Femur (tissue), 1 donor: ENCODE measurements around the gene SH3GLB1.

Source experiments
- DNase-seq: peaks from one replicate; pipeline ENCODE4 v3.0.0-alpha.2; 2017

SH3GLB1 gene

GRCh38 chr1:86739648-86740509 lies 35.5 kb downstream of the SH3GLB1 start:
- no peak for DNase-seq

- DNase-seq = no peak
Measured at GRCh38 chr1:86741947-86742572, 37.7 kb downstream of the SH3GLB1 start.

GRCh38 chr1:86747304-86747703 lies 42.9 kb downstream of the SH3GLB1 start:
- DNase-seq = no peak

GRCh38 chr1:86748622-86749373 lies 44.4 kb downstream of the SH3GLB1 start:
- no peak for DNase-seq

- DNase-seq = no peak
Measured at GRCh38 chr1:86750076-86750475, 45.7 kb downstream of the SH3GLB1 start.

DNA sequence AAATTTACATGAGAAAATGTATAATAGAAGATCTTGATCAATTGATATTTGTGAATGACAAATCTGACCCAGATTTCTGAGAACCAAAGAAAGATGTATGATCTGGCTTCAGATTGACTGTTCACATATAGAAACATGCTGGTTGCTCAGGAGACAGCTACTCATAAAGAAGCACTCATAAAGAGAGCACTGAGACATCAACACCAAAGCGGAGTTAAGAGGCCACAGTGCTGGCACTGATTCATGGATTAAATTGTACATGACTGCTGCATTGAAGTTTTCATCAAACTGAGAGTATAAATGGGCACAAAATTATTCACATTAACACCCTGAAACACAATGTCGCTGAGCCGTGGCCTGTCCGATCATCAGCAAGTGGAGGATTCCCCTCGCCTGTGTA lies 46.2 kb downstream of the SH3GLB1 start:
- DNase-seq = no peak

DNA sequence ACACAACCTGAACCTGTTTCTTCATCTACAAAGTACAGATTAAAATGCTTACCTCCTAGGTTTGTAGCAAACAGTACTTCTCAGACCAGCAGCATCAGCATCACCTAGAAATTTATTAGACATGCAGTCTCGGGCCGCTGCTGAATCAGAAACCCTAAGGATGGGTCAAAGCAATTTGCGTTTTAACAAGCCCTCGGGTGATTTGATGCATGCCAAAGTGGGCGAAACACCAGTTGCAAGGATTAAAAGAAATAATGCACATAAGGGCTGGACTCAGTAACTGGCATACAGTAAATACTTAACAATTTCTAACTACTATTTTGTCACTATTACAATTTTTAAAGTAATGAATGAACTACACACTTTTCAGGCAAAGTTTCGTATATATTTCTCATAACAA lies 47.5 kb downstream of the SH3GLB1 start:
- DNase-seq = no peak

GRCh38 chr1:86753700-86754099 lies 49.3 kb downstream of the SH3GLB1 start:
- no peak for DNase-seq

- no peak for DNase-seq
Measured at GRCh38 chr1:86754265-86754974, 50.0 kb downstream of the SH3GLB1 start.

GRCh38 chr1:86756062-86756406 lies 51.7 kb downstream of the SH3GLB1 start:
- no peak for DNase-seq

GRCh38 chr1:86757272-86757984 lies 53.1 kb downstream of the SH3GLB1 start:
- peak; percentile 57 for DNase-seq

GRCh38 chr1:86758570-86758969 lies 54.2 kb downstream of the SH3GLB1 start:
- DNase-seq = no peak

GRCh38 chr1:86760199-86760598 lies 55.8 kb downstream of the SH3GLB1 start:
- DNase-seq = no peak

GRCh38 chr1:86762336-86762735 lies 58.0 kb downstream of the SH3GLB1 start:
- DNase-seq = no peak

DNA sequence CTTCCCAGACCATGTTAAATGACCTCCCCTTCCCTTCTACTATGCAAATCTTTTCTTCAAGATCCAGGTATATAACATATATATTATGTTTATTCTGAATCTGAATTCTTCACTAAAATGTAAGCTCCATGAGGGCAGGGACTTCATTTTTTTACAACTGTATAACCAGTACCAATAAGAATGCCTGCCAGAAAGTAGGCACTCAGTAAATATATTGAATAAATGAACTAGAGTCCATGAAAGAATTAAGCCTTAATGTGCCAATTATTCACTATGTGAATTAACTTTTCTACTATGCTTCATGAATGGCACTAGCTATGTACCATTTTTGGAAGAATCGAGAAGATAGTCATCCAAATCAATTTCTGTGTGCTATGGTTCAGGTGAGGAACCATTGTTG lies 60.1 kb downstream of the SH3GLB1 start:
- no peak for DNase-seq

DNA sequence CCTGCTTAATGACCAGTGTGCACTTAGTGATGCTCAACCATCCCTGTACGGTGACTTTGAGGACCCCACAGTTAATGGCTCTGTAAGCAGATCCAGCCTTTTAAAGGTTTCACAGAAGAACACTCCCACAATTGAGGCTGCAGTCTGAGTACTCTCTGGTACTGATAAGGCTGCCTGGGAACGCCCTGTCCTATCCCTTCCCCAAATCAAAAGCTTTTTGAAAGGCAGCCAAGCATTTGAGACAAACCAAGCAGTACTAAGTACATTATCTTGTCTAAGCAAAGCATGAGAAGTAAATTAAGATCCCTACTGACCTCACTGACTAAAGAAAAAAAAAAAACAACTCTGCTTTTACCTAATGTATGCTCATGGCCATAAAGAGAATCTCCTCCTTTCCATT lies 60.7 kb downstream of the SH3GLB1 start:
- no peak for DNase-seq

DNA sequence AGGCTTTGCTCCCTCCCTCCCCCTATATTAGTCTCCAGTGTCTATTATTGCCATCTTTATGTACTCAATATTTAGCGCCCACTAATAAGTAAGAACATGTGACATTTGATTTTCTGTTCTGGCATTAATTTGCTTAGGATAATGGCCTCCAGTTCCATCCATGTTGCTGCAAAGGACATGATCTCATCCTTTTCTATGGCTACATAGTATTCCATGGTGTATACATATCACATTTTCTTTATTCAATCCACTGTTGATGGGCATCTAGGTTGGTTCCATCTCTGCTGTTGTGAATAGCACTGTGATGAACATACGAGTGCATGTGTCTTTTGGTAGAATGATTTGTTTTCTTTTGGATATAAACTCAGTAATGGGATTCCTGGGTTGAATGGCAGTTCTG lies 61.3 kb downstream of the SH3GLB1 start:
- no peak for DNase-seq

- DNase-seq = no peak
Measured at GRCh38 chr1:86768554-86768953, 64.2 kb downstream of the SH3GLB1 start.

DNA sequence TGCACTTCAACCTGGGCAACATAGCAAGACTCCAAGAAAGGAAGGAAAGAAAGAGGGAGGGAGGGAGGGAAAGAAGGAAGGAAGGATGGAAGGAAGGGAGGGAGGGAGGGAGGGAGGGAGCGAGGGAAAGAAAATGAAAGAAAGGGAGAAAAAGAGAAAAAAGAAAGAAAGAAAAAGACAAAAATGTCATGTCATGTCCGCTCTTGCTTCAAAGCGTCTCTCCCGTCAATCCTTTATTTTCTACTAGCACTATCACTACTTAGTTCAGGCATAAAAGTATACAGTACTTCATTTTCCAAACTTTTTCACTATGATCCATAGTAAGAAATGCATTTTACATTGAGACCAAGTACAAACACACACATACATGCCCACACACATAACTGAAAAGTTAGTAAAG lies 64.7 kb downstream of the SH3GLB1 start:
- no peak for DNase-seq

- DNase-seq = no peak
Measured at GRCh38 chr1:86773341-86774288, 69.2 kb downstream of the SH3GLB1 start.
